Neural cell (in vitro differentiated cells): Measurements from ENCODE around the gene TBC1D16. TPM values are rescaled to one million over a fixed set of nuclear protein-coding genes. Genes with fewer than 3 reads are reported as not detected.

ENCODE experiments used
- H2AFZ ChIP-seq: fragments of 200-600, 300-800 bp; sonication (generic), shearing (Covaris generic); 2 replicates; pipeline ENCODE4 v1.6.0; 2014; ENCODE audit warnings: low read depth, mild to moderate bottlenecking, antibody characterized with exemption, low read length, moderate library complexity
- H3F3A ChIP-seq: fragments of 200-600 bp; shearing (Covaris generic); 2 replicates; pipeline ENCODE4 v1.6.1; 2016; ENCODE audit warnings: mild to moderate bottlenecking, moderate library complexity, mixed read lengths, antibody characterized with exemption, low read length; ENCODE audit not compliant: insufficient read depth, poor library complexity, severe bottlenecking
- H3K27ac ChIP-seq: fragments of 200-600, 300-800 bp; sonication (generic), shearing (Covaris generic); 2 replicates; pipeline ENCODE4 v1.5.1; 2014; ENCODE audit warnings: mild to moderate bottlenecking, low read length, moderate library complexity
- H3K27me3 ChIP-seq: fragments of 300-800, 200-600 bp; sonication (generic), shearing (Covaris generic); 2 replicates; pipeline ENCODE4 v1.6.0; 2014; ENCODE audit warnings: mild to moderate bottlenecking, low read depth, low read length, moderate library complexity; ENCODE audit not compliant: insufficient read depth
- H3K36me3 ChIP-seq: fragments of 300-800, 200-600 bp; sonication (generic), shearing (Covaris generic); 2 replicates; pipeline ENCODE4 v1.5.1; 2014; ENCODE audit warnings: mild to moderate bottlenecking, antibody characterized with exemption, low read length, moderate library complexity; ENCODE audit not compliant: insufficient read depth
- H3K4me2 ChIP-seq: fragments of 300-800, 200-600 bp; sonication (generic), shearing (Covaris generic); 2 replicates; pipeline ENCODE4 v1.6.0; 2014; ENCODE audit warnings: mild to moderate bottlenecking, low read length
- H3K4me3 ChIP-seq: fragments of 300-800, 200-600 bp; sonication (generic), shearing (Covaris generic); 2 replicates; pipeline ENCODE4 v1.5.1; 2014; ENCODE audit warnings: mild to moderate bottlenecking, low read length, moderate library complexity
- H3K79me2 ChIP-seq: fragments of 200-600 bp; shearing (Covaris generic); replicated peaks from 2 replicates; pipeline ENCODE4 v1.6.0; 2014; ENCODE audit warnings: mild to moderate bottlenecking, low read length, moderate library complexity; ENCODE audit not compliant: insufficient read depth
- H3K9ac ChIP-seq: fragments of 300-800, 200-600 bp; sonication (generic), shearing (Covaris generic); 2 replicates; pipeline ENCODE4 v1.6.1; 2016; ENCODE audit warnings: mild to moderate bottlenecking, low read length, mixed read lengths
- H3K9me2 ChIP-seq: fragments of 200-600 bp; shearing (Covaris generic); 2 replicates; pipeline ENCODE4 v1.6.1; 2016; ENCODE audit warnings: mild to moderate bottlenecking, low read length, mixed read lengths; ENCODE audit not compliant: insufficient read depth
- H3K9me3 ChIP-seq: fragments of 200-600, 300-800 bp; sonication (generic), shearing (Covaris generic); 2 replicates; pipeline ENCODE4 v1.6.1; 2016; ENCODE audit warnings: mild to moderate bottlenecking, mixed run types, low read length, moderate library complexity, mixed read lengths
- H4K20me1 ChIP-seq: fragments of 200-600 bp; shearing (Covaris generic); 2 replicates; pipeline ENCODE4 v1.6.1; 2016; ENCODE audit warnings: mild to moderate bottlenecking, mixed run types; ENCODE audit not compliant: insufficient read depth
- CTCF ChIP-seq: fragments of 450-650 bp; IDR thresholded peaks from 2 replicates; pipeline ENCODE4 v1.5.1; 2014; ENCODE audit warnings: antibody characterized with exemption, mild to moderate bottlenecking, moderate library complexity; ENCODE audit not compliant: poor library complexity, severe bottlenecking
- EP300 ChIP-seq: fragments of 450-650 bp; conservative IDR thresholded peaks from 2 replicates; pipeline ENCODE4 v1.6.1; 2014; ENCODE audit warnings: antibody characterized with exemption, mild to moderate bottlenecking, moderate library complexity; ENCODE audit not compliant: poor library complexity, severe bottlenecking
- EZH2 ChIP-seq: fragments of 200-600, 300-800 bp; shearing (Covaris generic), sonication (generic); IDR thresholded peaks from 2 replicates; pipeline ENCODE4 v1.6.1; 2014; ENCODE audit warnings: antibody characterized with exemption, low read length, borderline replicate concordance, mild to moderate bottlenecking; ENCODE audit not compliant: insufficient read depth, poor library complexity, severe bottlenecking
- MXI1 ChIP-seq: fragments of 450-650 bp; conservative IDR thresholded peaks from 2 replicates; pipeline ENCODE4 v1.6.1; 2014; ENCODE audit warnings: antibody characterized with exemption, mild to moderate bottlenecking; ENCODE audit not compliant: poor library complexity, severe bottlenecking
- POLR2AphosphoS5 ChIP-seq: IDR thresholded peaks from 2 replicates; pipeline ENCODE4 v1.6.1; 2012
- RAD21 ChIP-seq: fragments of 450-650 bp; conservative IDR thresholded peaks from 2 replicates; pipeline ENCODE4 v1.6.1; 2014; ENCODE audit warnings: antibody characterized with exemption, mild to moderate bottlenecking, moderate library complexity
- REST ChIP-seq: IDR thresholded peaks from 2 replicates; pipeline ENCODE4 v1.6.1; 2012; ENCODE audit warnings: borderline replicate concordance
- SMC3 ChIP-seq: fragments of 450-650 bp; conservative IDR thresholded peaks from 2 replicates; pipeline ENCODE4 v1.6.1; 2014; ENCODE audit warnings: antibody characterized with exemption, mild to moderate bottlenecking, moderate library complexity; ENCODE audit not compliant: poor library complexity
- TAF1 ChIP-seq: IDR thresholded peaks from 2 replicates; pipeline ENCODE4 v1.6.1; 2012; ENCODE audit warnings: low read depth
- polyA plus RNA-seq: library from polyadenylated mRNA; depleted of rRNA; stranded (reverse); fragments of >200 nt; gene quantifications from 2 replicates; pipeline ENCODE4 v1.2.3, GENCODE V29; 2014

The TBC1D16 gene
- polyA plus RNA-seq, 1 donor from 2014 or later: 19.8 TPM

- Histone ChIP-seq H3K9me2 (no peaks in the 10 kb centered on the region), H3K4me3 (no peak overlapping the region)
These were observed 34.5 kb downstream of the TBC1D16 start for GRCh38 chr17:80000981-80001775.

GRCh38 chr17:80000136-80000535 is 35.5 kb downstream of the TBC1D16 start:
- no peak overlapping the region for H3K4me3 ChIP-seq
- H2AFZ ChIP-seq: no peak overlapping the region
- H3K27me3 ChIP-seq: no peaks in the 10 kb centered on the region
- H3K9me3 ChIP-seq: no peaks in the 10 kb centered on the region
- no peak overlapping the region for H3K27ac ChIP-seq
- H3K9me2 ChIP-seq: no peaks in the 10 kb centered on the region
- TF ChIP-seq EZH2: no peak
- no peak for TF ChIP-seq EP300
- TF ChIP-seq CTCF: no peak
- no peak for TF ChIP-seq TAF1
- no peak for TF ChIP-seq MXI1
- TF ChIP-seq RAD21: no peak
- TF ChIP-seq SMC3: no peak
- no peak for TF ChIP-seq POLR2AphosphoS5
- no peak for TF ChIP-seq REST
- no peaks in the 10 kb centered on the region for H4K20me1 ChIP-seq
- no peaks in the 10 kb centered on the region for H3K36me3 ChIP-seq
- no peaks in the 10 kb centered on the region for H3F3A ChIP-seq
- H3K4me2 ChIP-seq: no peak overlapping the region
- no peak overlapping the region for H3K9ac ChIP-seq
- no peaks in the 10 kb centered on the region for H3K79me2 ChIP-seq

More at GRCh38 chr17:80000981-80001775, 34.5 kb downstream of the TBC1D16 start:
- H3K27me3 ChIP-seq: no peaks in the 10 kb centered on the region
- no peak overlapping the region for H3K27ac ChIP-seq
- H3K9me3 ChIP-seq: no peaks in the 10 kb centered on the region
- TF ChIP-seq EP300 (no peak), TAF1 (no peak), MXI1 (no peak)
- no peak overlapping the region for H3K4me2 ChIP-seq
- H3F3A ChIP-seq: no peaks in the 10 kb centered on the region
- no peak overlapping the region for H2AFZ ChIP-seq
- H3K79me2 ChIP-seq: no peaks in the 10 kb centered on the region
- no peaks in the 10 kb centered on the region for H4K20me1 ChIP-seq
- H3K36me3 ChIP-seq: no peaks in the 10 kb centered on the region
- H3K9ac ChIP-seq: no peak overlapping the region
